SH-SY5Y (cell line): ENCODE measurements around the gene CD180.

Experiments used
- GATA2 ChIP-seq: IDR thresholded peaks from 2 replicates; pipeline ENCODE4 v1.6.1; 2011; ENCODE audit warnings: mild to moderate bottlenecking, low read depth, low read length
- GATA3 ChIP-seq: IDR thresholded peaks from 2 replicates; pipeline ENCODE4 v1.6.1; 2011; ENCODE audit warnings: low read depth, mild to moderate bottlenecking, low read length, moderate library complexity

DNA sequence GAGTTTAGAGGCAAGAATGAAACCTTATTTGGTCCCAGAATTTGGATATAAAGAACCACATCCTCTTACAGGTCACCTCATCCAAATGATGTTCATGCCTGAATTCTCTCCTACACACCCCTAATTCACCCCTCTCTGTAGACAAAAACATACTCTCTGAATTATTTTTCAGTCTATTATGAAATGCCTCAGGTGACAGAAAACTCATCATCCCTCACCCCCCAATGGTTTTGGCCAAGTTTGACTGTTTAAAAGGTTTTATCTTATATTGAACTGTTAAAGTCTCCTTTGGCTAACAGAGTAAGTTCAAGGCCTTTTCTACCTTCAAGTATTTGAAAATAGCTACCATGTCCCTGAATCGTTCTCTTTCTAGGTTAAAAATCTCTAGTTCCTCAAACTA lies 2.3 kb upstream of the CD180 start:
- no peak for TF ChIP-seq GATA2
- TF ChIP-seq GATA3 = no peak
